Measurements from ENCODE around the gene IGSF3. TPM values are rescaled to one million over a fixed set of nuclear protein-coding genes. Genes with fewer than 3 reads are reported as not detected.

The IGSF3 gene
- total RNA-seq, 1 experiment from 2014 or later, result 3.5 TPM

DNA sequence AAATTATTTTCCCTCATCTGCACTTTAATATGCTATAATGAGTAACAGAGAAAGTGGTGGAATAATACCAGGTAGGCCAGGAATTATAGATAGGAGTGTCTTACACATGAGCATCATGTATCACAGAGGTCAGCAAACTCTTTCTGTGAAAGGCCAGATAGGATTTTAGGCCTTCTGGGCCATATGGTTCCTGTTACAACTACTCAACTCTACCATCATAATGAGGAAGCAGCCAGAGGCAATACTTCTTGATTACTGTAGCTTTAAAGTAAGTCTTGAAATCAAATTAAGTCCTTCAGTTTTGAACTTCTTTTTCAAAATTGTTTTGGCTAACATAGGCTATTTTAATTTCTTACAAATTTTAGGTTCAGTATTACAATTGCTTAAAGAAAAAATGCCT lies 32.1 kb upstream of the IGSF3 start:
- no peak overlapping the region for H3K4me3 Mint-ChIP-seq (ENCODE audit: unreplicated experiment)
- CTCF ChIA-PET, result no interaction called here
- no peak for DNase-seq (ENCODE audit: unreplicated experiment)
- no peak overlapping the region for H3K27ac Mint-ChIP-seq (ENCODE audit: low read depth, unreplicated experiment)
- intact Hi-C loops (cut with micrococcal nuclease), result no loop called here
- POLR2A ChIA-PET, result interaction anchor here (0.7 kb wide), 1 partner anchor 12 kb away, joined by 3 read pairs; no protein-coding TSS in a partner anchor
- BruUV-seq (replicated peaks), result no TSS peak
- no peaks in the 10 kb centered on the region for H3K27me3 Mint-ChIP-seq (ENCODE audit: insufficient read depth, unreplicated experiment)
- peaks cover 23% of the 10 kb centered on the region for H3K4me1 Mint-ChIP-seq (ENCODE audit: insufficient read depth, unreplicated experiment)
- H3K9me3 Mint-ChIP-seq (ENCODE audit: unreplicated experiment), result no peaks in the 10 kb centered on the region
- no peaks in the 10 kb centered on the region for H3K36me3 Mint-ChIP-seq (ENCODE audit: insufficient read depth, unreplicated experiment)
- TF ChIP-seq, protein P1, sequence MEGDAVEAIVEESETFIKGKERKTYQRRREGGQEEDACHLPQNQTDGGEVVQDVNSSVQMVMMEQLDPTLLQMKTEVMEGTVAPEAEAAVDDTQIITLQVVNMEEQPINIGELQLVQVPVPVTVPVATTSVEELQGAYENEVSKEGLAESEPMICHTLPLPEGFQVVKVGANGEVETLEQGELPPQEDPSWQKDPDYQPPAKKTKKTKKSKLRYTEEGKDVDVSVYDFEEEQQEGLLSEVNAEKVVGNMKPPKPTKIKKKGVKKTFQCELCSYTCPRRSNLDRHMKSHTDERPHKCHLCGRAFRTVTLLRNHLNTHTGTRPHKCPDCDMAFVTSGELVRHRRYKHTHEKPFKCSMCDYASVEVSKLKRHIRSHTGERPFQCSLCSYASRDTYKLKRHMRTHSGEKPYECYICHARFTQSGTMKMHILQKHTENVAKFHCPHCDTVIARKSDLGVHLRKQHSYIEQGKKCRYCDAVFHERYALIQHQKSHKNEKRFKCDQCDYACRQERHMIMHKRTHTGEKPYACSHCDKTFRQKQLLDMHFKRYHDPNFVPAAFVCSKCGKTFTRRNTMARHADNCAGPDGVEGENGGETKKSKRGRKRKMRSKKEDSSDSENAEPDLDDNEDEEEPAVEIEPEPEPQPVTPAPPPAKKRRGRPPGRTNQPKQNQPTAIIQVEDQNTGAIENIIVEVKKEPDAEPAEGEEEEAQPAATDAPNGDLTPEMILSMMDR (IDR thresholded peaks at IDR 0.05; ENCODE audit: unreplicated experiment), result no peak

DNA sequence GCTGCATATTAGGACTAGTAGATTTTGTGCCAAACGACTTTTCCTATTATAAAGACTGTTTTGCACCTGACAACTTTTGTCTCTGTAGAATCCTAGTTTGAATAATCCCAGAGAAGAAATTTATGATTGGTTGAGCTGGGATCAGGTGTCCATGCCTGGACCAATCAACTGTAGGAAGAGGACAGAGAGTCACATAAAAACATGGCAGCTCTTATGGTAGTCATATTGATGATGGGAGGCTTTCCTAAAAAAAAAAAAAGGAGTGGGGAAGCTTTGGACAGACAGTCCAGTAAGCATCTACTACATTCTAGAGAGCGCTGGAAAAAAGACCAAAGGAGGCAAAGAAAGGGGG lies 30.7 kb upstream of the IGSF3 start:
- H3K9me3 Mint-ChIP-seq (ENCODE audit: unreplicated experiment), result no peaks in the 10 kb centered on the region
- H3K27ac Mint-ChIP-seq (ENCODE audit: low read depth, unreplicated experiment), result no peak overlapping the region
- intact Hi-C loops (cut with micrococcal nuclease), result no loop called here
- H3K4me1 Mint-ChIP-seq (ENCODE audit: insufficient read depth, unreplicated experiment), result peaks cover 37% of the 10 kb centered on the region
- POLR2A ChIA-PET, result interaction anchor here (1.0 kb wide), 1 partner anchor 10 kb away, joined by 3 read pairs; no protein-coding TSS in a partner anchor
- DNase-seq (ENCODE audit: unreplicated experiment), result no peak
- CTCF ChIA-PET, result no interaction called here
- H3K27me3 Mint-ChIP-seq (ENCODE audit: insufficient read depth, unreplicated experiment), result no peaks in the 10 kb centered on the region
- TF ChIP-seq, protein P1 (IDR thresholded peaks at IDR 0.05; ENCODE audit: unreplicated experiment), result no peak
- H3K4me3 Mint-ChIP-seq (ENCODE audit: unreplicated experiment), result no peak overlapping the region
- no peaks in the 10 kb centered on the region for H3K36me3 Mint-ChIP-seq (ENCODE audit: insufficient read depth, unreplicated experiment)
- no TSS peak for BruUV-seq (replicated peaks)

DNA sequence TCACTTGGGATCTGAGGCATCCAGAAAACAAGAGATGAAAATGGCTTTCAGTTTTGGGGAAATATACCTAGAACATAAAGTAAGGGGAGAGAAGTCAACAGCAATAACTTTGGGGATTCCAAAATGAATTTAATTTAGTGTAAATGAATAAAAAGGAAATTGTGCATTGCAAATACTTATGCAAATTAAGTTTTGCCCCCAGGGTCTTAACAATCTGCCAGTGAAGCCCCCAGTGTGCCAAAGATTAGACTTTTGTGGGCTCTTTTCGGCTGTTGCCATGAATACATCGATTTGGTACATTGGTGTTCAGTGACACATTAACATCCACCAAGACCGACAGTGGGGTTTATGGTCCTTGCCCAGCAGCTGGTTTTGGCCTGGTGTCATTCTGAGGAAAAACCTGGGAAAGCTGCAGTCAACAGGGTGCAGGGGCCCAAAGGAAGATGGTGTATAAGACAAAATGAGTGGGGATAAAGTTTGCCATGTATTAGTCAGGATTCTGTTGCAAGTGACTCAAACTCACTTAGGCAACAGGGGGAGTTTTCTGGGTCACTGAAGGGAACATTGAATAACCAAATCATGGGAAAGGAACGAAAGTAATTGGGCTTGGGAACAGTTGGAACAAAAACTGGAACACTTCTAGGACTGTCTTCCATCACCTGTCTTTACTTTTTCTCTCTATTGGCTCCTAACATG lies 30.2 kb upstream of the IGSF3 start:
- Mint-ChIP-seq H3K27me3 (ENCODE audit: insufficient read depth, unreplicated experiment) (no peaks in the 10 kb centered on the region), H3K4me1 (ENCODE audit: insufficient read depth, unreplicated experiment) (peaks cover 41% of the 10 kb centered on the region), H3K27ac (ENCODE audit: low read depth, unreplicated experiment) (no peak overlapping the region), H3K36me3 (ENCODE audit: insufficient read depth, unreplicated experiment) (no peaks in the 10 kb centered on the region), H3K4me3 (ENCODE audit: unreplicated experiment) (no peak overlapping the region), H3K9me3 (ENCODE audit: unreplicated experiment) (no peaks in the 10 kb centered on the region)
- peak; percentile 75 for DNase-seq (ENCODE audit: unreplicated experiment)
- POLR2A ChIA-PET, result no interaction called here
- BruUV-seq (replicated peaks), result no TSS peak
- intact Hi-C loops (cut with micrococcal nuclease), result no loop called here
- CTCF ChIA-PET, result no interaction called here
- TF ChIP-seq, protein P1 (IDR thresholded peaks at IDR 0.05; ENCODE audit: unreplicated experiment), result no peak

DNA sequence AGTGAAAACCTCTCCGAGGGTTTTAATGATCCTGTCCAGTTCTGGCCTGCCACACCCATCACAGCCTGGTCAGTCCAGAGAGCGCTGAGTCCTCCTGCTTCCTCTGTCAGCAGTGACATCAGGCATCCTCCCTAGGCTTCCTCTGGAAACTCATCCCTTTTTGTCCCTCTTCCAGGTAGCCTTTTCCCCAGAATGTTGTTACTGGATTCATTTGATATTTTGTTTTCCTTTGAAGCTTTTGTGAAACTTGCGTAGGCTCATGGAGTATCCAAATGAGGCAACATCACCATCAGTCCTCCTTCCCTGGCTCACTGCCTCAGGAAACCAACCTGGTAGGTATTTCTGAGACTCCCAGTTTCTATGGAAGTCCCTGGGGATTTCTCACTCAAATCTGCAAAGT lies 27.0 kb upstream of the IGSF3 start:
- peaks cover 43% of the 10 kb centered on the region for H3K4me1 Mint-ChIP-seq (ENCODE audit: insufficient read depth, unreplicated experiment)
- H3K4me3 Mint-ChIP-seq (ENCODE audit: unreplicated experiment), result no peak overlapping the region
- H3K27me3 Mint-ChIP-seq (ENCODE audit: insufficient read depth, unreplicated experiment), result no peaks in the 10 kb centered on the region
- TF ChIP-seq, protein P1 (IDR thresholded peaks at IDR 0.05; ENCODE audit: unreplicated experiment), result no peak
- peak; percentile 94 for DNase-seq (ENCODE audit: unreplicated experiment)
- H3K9me3 Mint-ChIP-seq (ENCODE audit: unreplicated experiment), result no peaks in the 10 kb centered on the region
- BruUV-seq (replicated peaks), result no TSS peak
- H3K36me3 Mint-ChIP-seq (ENCODE audit: insufficient read depth, unreplicated experiment), result no peaks in the 10 kb centered on the region
- intact Hi-C loops (cut with micrococcal nuclease), result no loop called here
- peak overlapping the region; percentile 72 for H3K27ac Mint-ChIP-seq (ENCODE audit: low read depth, unreplicated experiment)
- ChIA-PET POLR2A (interaction anchor here (0.6 to 1.9 kb wide), 7 partner anchors 10 to 433 kb away, joined by 3 to 7 read pairs (median 4); partner anchors contain the start of genes IGSF3 and TTF2), CTCF (interaction anchor here (0.5 to 3.0 kb wide), 4 partner anchors 21 to 732 kb away, joined by 3 to 9 read pairs (median 4); no protein-coding TSS in a partner anchor)

All from MCF 10A (cell line).